Smooth muscle cell of bladder (primary cell): ENCODE results near the gene TMPRSS13. TPM values are rescaled to one million over a fixed set of nuclear protein-coding genes. Genes with fewer than 3 reads are reported as not detected.

Experiments
- total RNA-seq: library from RNA; depleted of rRNA; stranded (reverse); fragments of >200 nt; gene quantifications from 2 replicates; pipeline ENCODE4 v1.2.3, GENCODE V29; 2014

TMPRSS13 gene
- total RNA-seq = not detected in 2 replicates

DNA sequence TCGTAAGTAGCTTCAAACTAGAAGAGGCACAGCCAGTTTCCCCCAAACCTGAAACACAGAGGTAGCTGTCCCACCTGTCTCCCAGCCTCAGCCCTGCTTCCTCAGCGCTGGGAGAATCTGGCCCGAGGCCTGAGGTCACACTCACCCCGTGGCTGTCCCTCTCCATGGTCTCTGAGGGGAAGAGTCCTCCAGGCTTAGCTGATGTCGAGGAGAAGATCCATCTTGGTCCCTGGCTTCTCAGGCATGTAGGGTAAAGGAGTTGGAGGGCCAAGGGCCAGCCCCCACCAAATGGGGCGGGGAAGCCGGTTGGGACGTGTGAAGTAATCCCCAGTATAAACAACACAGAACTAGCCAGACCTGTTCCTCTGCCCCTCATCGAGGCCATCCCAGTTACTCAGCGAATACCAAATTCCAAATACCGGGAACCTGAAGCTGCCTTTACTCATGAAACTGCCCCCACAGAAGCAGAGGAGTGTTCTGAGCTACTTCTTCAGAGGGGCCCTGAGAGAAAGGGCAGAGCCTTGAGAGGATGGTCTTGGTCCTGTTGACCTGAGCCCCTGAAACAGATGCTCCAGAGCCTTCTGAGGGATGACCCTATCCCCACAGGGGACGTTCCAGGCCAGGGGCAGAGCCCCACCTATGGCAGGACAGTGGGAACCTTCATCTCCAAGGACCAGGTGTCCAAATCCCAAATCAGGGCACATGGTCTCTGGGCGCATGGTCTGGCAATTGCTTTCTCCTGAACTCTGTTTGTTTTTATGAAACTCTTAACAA lies at the start of gene TMPRSS13:
Gene TMPRSS13, minus strand, starts transcription at position 261 of the 774 bp plus-strand sequence. Its CDS starts 95 bp downstream, at position 166.

DNA sequence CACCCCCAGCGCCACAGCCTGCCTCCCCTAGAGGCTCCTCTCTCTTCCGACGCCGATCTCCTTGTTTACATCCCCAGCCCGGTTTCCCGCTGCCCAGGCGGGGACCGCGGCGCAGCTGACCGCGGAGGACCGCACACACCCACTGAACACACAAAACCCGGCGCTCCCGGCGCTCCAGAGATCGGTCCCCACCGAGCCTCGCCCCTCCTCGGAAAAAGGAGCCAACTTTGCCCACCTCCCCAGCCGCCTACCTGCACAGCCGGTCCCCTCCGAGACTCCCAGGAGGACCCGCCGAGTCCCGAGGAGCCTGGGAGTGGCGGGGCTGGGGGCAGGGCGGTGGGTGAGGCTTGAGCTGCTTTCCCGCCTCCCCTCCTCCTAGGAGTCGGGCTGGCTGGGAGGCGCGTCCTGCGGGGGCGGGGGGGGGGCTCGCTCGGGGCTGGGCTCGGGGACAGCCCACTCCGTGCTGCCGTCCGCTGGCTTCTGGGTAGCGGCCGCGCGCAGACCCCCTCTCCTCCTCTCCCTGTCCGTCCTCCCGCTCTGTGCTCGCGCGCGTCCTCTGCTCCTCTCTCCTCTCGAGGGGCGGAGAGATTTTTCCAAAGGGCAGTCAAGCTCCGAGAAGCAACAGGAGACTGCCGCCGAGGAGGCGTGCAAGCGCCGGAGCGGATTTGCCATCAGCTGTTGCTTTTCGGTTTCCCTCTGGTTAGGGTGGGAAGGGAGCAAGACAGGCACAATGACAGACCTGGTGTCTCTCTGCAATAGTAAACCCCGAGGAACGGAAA lies 52.7 kb downstream of the TMPRSS13 start, which contains the start of gene FXYD6:
Gene FXYD6, minus strand, starts transcription at position 318 of the 779 bp plus-strand sequence. CDS start 33,882 bp downstream, outside the sequence.

Other genes with a start within 250 kb of the TMPRSS13 start
- gene DSCAML1, start 132.2 kb downstream of the TMPRSS13 start, total RNA-seq = not detected in 2 replicates
- gene FXYD2, start 104.7 kb downstream of the TMPRSS13 start, total RNA-seq = not detected in 2 replicates
- 0.37 TPM in 1 of 2 replicates, not detected in the other for gene FXYD6, start 52.7 kb downstream of the TMPRSS13 start, total RNA-seq
- gene IL10RA, start 57.0 kb upstream of the TMPRSS13 start, total RNA-seq = not detected in 2 replicates
- not detected in 2 replicates for gene TMPRSS4, start 147.7 kb upstream of the TMPRSS13 start, total RNA-seq
- gene SMIM35, start 157.6 kb upstream of the TMPRSS13 start, total RNA-seq = not detected in 2 replicates
- under 0.01 and 0.14 TPM in 2 replicates for gene SCN4B, start 223.4 kb upstream of the TMPRSS13 start, total RNA-seq
- under 0.01 TPM in 1 of 2 replicates, not detected in the other for gene SCN2B, start 247.2 kb upstream of the TMPRSS13 start, total RNA-seq